ENCODE measurements around the gene CALU.

The CALU gene

GRCh38 chr7:128752251-128752650, 13.1 kb downstream of the CALU start:
- H3K4me1 ChIP-seq: peaks cover 0 to 45% (median 17%) of the 10 kb centered on the region in 4 donors
- no peak for TF ChIP-seq CTCF (IDR thresholded peaks at IDR 0.05)
- H3K9me3 ChIP-seq: no peaks in the 10 kb centered on the region
- DNase-seq: no peak
- intact Hi-C loops (cut with DNase I; ENCODE audit: low total_unique reads): no loop called here
- no peaks in the 10 kb centered on the region for H3K27me3 ChIP-seq
- peaks cover 51 to 64% (median 54%) of the 10 kb centered on the region in 3 donors for H3K36me3 ChIP-seq
- no peak overlapping the region for H3K27ac ChIP-seq
- H3K4me3 ChIP-seq: no peak overlapping the region

- no peak for DNase-seq
- Histone ChIP-seq H3K27ac (peak overlapping the region; percentile 71 to 75), H3K36me3 (peaks cover 41 to 68% (median 49%) of the 10 kb centered on the region in 3 donors), H3K4me1 (peaks cover 0 to 35% (median 17%) of the 10 kb centered on the region in 4 donors), H3K9me3 (no peaks in the 10 kb centered on the region), H3K4me3 (no peak overlapping the region), H3K27me3 (no peaks in the 10 kb centered on the region)
- no peak for TF ChIP-seq CTCF (IDR thresholded peaks at IDR 0.05)
- intact Hi-C loops (cut with DNase I; ENCODE audit: low total_unique reads): no loop called here
Observed at GRCh38 chr7:128755075-128755818, 16.1 kb downstream of the CALU start.

GRCh38 chr7:128755819-128756476, 16.8 kb downstream of the CALU start:
- intact Hi-C loops (cut with DNase I; ENCODE audit: low total_unique reads): no loop called here
- no peak for TF ChIP-seq CTCF (IDR thresholded peaks at IDR 0.05)
- Histone ChIP-seq H3K27me3 (no peaks in the 10 kb centered on the region), H3K27ac (peak overlapping the region; percentile 71 to 75), H3K36me3 (peaks cover 39 to 69% (median 45%) of the 10 kb centered on the region in 3 donors), H3K4me1 (peaks cover 0 to 35% (median 17%) of the 10 kb centered on the region in 4 donors), H3K9me3 (no peaks in the 10 kb centered on the region), H3K4me3 (no peak overlapping the region)
- peak; percentile 36 to 73 for DNase-seq

GRCh38 chr7:128757203-128757602, 18.0 kb downstream of the CALU start:
- peak overlapping the region; percentile 71 to 75 for H3K27ac ChIP-seq
- no peak overlapping the region for H3K4me3 ChIP-seq
- H3K4me1 ChIP-seq: peaks cover 0 to 35% (median 17%) of the 10 kb centered on the region in 4 donors
- H3K36me3 ChIP-seq: peaks cover 33 to 69% (median 36%) of the 10 kb centered on the region in 3 donors
- DNase-seq: no peak
- no peak for TF ChIP-seq CTCF (IDR thresholded peaks at IDR 0.05)
- intact Hi-C loops (cut with DNase I; ENCODE audit: low total_unique reads): no loop called here
- H3K27me3 ChIP-seq: no peaks in the 10 kb centered on the region
- no peaks in the 10 kb centered on the region for H3K9me3 ChIP-seq

GRCh38 chr7:128758553-128758952, 19.4 kb downstream of the CALU start:
- no peaks in the 10 kb centered on the region for H3K27me3 ChIP-seq
- no peaks in the 10 kb centered on the region for H3K9me3 ChIP-seq
- no peak for DNase-seq
- no peak for TF ChIP-seq CTCF (IDR thresholded peaks at IDR 0.05)
- H3K4me1 ChIP-seq: peaks cover 0 to 41% (median 17%) of the 10 kb centered on the region in 4 donors
- no peak overlapping the region for H3K4me3 ChIP-seq
- no peak overlapping the region for H3K27ac ChIP-seq
- intact Hi-C loops (cut with DNase I; ENCODE audit: low total_unique reads): no loop called here
- H3K36me3 ChIP-seq: peaks cover 32 to 73% (median 33%) of the 10 kb centered on the region in 3 donors
